ENCODE results near the gene CLSTN2.

- TF ChIP-seq CTCF (IDR thresholded peaks at IDR 0.05) (no peak), POLR2A (IDR thresholded peaks at IDR 0.05) (no peak), POLR2AphosphoS5 (IDR thresholded peaks at IDR 0.05) (no peak)
These were observed 511.7 kb downstream of the CLSTN2 start for GRCh38 chr3:140446734-140447133.

Data from prostate gland (tissue), 2 donors.